Transverse colon (tissue), 3 donors: ENCODE data around the gene SLC29A1.

Experiments
- POLR2A ChIP-seq: fragments of 450-650 bp; IDR thresholded peaks from one replicate; pipeline ENCODE4 v1.6.1; 2016; ENCODE audit warnings: antibody characterized with exemption, mild to moderate bottlenecking, moderate library complexity
- TF ChIP-seq, protein P1 (sequence below), 5 experiments: fragments of 200-600 bp in 3 of 5; fragments of 450-650 bp in 2 of 5; sonication (generic) in 3 of 5; IDR thresholded peaks; 1 replicate in 2 of 5; 2 replicates in 3 of 5; pipeline ENCODE4 v1.5.1; 2016 to 2017; ENCODE audit warnings: antibody characterized with exemption in 5 of 5, inconsistent platforms in 3 of 5, mild to moderate bottlenecking in 2 of 5, moderate library complexity in 1 of 5

DNA sequence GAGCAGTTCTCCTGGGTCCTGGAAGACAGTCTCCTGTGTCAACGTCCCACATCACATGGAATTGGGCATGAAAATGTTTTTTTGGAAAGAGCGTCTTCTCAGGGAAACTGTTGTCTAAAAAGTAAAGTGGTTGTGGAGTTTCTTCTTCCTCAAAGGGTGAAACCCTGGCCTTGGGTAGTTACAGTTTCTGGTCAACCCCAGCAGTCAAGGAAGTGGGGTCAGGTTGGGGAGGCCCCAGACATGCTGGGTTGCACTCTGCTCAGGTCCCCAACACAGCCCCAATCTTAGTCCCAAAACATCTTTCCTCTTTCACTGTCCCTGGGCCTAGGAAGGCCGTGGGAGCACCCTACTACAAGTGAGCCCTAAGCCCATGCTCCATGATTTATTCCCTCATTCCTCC is 43.0 kb downstream of the SLC29A1 start:
- TF ChIP-seq, protein P1, sequence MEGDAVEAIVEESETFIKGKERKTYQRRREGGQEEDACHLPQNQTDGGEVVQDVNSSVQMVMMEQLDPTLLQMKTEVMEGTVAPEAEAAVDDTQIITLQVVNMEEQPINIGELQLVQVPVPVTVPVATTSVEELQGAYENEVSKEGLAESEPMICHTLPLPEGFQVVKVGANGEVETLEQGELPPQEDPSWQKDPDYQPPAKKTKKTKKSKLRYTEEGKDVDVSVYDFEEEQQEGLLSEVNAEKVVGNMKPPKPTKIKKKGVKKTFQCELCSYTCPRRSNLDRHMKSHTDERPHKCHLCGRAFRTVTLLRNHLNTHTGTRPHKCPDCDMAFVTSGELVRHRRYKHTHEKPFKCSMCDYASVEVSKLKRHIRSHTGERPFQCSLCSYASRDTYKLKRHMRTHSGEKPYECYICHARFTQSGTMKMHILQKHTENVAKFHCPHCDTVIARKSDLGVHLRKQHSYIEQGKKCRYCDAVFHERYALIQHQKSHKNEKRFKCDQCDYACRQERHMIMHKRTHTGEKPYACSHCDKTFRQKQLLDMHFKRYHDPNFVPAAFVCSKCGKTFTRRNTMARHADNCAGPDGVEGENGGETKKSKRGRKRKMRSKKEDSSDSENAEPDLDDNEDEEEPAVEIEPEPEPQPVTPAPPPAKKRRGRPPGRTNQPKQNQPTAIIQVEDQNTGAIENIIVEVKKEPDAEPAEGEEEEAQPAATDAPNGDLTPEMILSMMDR (IDR thresholded peaks at IDR 0.05), result no peak
- TF ChIP-seq POLR2A, result no peak
